B cell (primary cell): ENCODE results near the gene ADAMTS2. TPM values are rescaled to one million over a fixed set of nuclear protein-coding genes. Genes with fewer than 3 reads are reported as not detected.

Source experiments
- ATAC-seq: fragments of 200-7000 bp; cut with Tn5 transposase; one replicate; pipeline ENCODE4 v1.10.0; 2021; ENCODE audit warnings: low read depth, mild to moderate bottlenecking, moderate number of reproducible peaks, moderate library complexity
- CTCF ChIA-PET: fragments of 350-600 bp; sonication (Branson Sonifier 250); formaldehyde crosslinking; loops from one replicate; lab custom pipeline; 2021; ENCODE audit warnings: antibody characterized with exemption, inconsistent platforms; lab: Charles Lee
- POLR2A ChIA-PET: fragments of 350-600 bp; sonication (Branson Sonifier 250); formaldehyde crosslinking; loops from one replicate; lab custom pipeline; 2021; ENCODE audit warnings: antibody characterized with exemption; lab: Charles Lee
- DNase-seq: peaks from one replicate; pipeline ENCODE4 v3.0.0; 2013
- H2AFZ ChIP-seq: 2 replicates; pipeline ENCODE4 v1.6.1; 2012; ENCODE audit warnings: mild to moderate bottlenecking, low read depth, low read length; ENCODE audit not compliant: insufficient read depth, poor library complexity, severe bottlenecking
- H3K27ac ChIP-seq, 2 donors: 1 replicate in 1 of 2; 2 replicates in 1 of 2; pipeline ENCODE4 v1.5.1; 2012 to 2013; ENCODE audit warnings: low read length in 2 of 2, mild to moderate bottlenecking in 2 of 2, moderate library complexity in 1 of 2
- H3K27me3 ChIP-seq, 4 experiments: fragments of 200-600 bp in 1 of 4; sonication (generic) in 1 of 4; replicated peaks in 1 of 4; 1 replicate in 2 of 4; 2 replicates in 2 of 4; pipeline versions ENCODE4 v1.6.1 to v1.7.0; 2013 to 2016; ENCODE audit warnings: low read length in 3 of 4, mild to moderate bottlenecking in 2 of 4, mixed read lengths in 1 of 4, moderate library complexity in 1 of 4; ENCODE audit not compliant: insufficient read depth in 4 of 4, control insufficient read depth in 3 of 4; ENCODE audit errors: control extremely low read depth in 1 of 4
- H3K36me3 ChIP-seq, 2 experiments: replicated peaks in 1 of 2; 1 replicate in 1 of 2; 2 replicates in 1 of 2; pipeline versions ENCODE4 v1.6.1 to v1.7.1; 2013; ENCODE audit warnings: low read length in 1 of 2; ENCODE audit not compliant: insufficient read depth in 2 of 2, control insufficient read depth in 1 of 2; ENCODE audit errors: control extremely low read depth in 1 of 2, extremely low read depth in 1 of 2
- H3K4me1 ChIP-seq, 2 donors: fragments of 200-600 bp in 1 of 2; sonication (generic) in 1 of 2; 1 replicate in 1 of 2; 2 replicates in 1 of 2; pipeline versions ENCODE4 v1.5.1 to v1.6.1; 2013 to 2017; ENCODE audit warnings: low read length in 2 of 2; ENCODE audit not compliant: control insufficient read depth in 2 of 2, insufficient read depth in 2 of 2
- H3K4me2 ChIP-seq: replicated peaks from 2 replicates; pipeline ENCODE3; 2012; ENCODE audit warnings: mild to moderate bottlenecking, low read depth, low read length; ENCODE audit not compliant: poor library complexity, severe bottlenecking
- H3K4me3 ChIP-seq, 5 experiments: fragments of 200-600 bp in 1 of 5; sonication (generic) in 1 of 5; 1 replicate in 3 of 5; 2 replicates in 2 of 5; pipeline versions ENCODE4 v1.5.1 to v1.7.0; 2011 to 2016; ENCODE audit warnings: low read length in 4 of 5, mild to moderate bottlenecking in 4 of 5, low read depth in 2 of 5, control low read depth in 1 of 5, moderate library complexity in 1 of 5; ENCODE audit not compliant: insufficient read depth in 1 of 5; ENCODE audit errors: control extremely low read depth in 1 of 5, extremely low read depth in 1 of 5
- H3K79me2 ChIP-seq: fragments of 200-600 bp; sonication (generic); one replicate; pipeline ENCODE4 v1.6.0; 2016; ENCODE audit warnings: low read length; ENCODE audit not compliant: control insufficient read depth, insufficient read depth
- H3K9ac ChIP-seq: fragments of 200-600 bp; sonication (generic); 2 replicates; pipeline ENCODE4 v1.6.1; 2017; ENCODE audit warnings: mild to moderate bottlenecking, low read length, moderate library complexity
- H3K9me3 ChIP-seq, 3 donors: one replicate each; pipeline versions ENCODE4 v1.6.1 to v1.7.1; 2013; ENCODE audit warnings: low read length in 2 of 3; ENCODE audit not compliant: control insufficient read depth in 2 of 3, insufficient read depth in 1 of 3; ENCODE audit errors: control extremely low read depth in 1 of 3
- H4K20me1 ChIP-seq: 2 replicates; pipeline ENCODE4 v1.6.0; 2012; ENCODE audit warnings: mild to moderate bottlenecking, low read length; ENCODE audit not compliant: insufficient read depth, control insufficient read depth, poor library complexity, severe bottlenecking
- H3K27ac Mint-ChIP-seq: one replicate; pipeline ENCODE4 v1.8.0; 2021; ENCODE audit warnings: mixed read lengths
- H3K27me3 Mint-ChIP-seq: one replicate; pipeline ENCODE4 v1.8.0; 2021; ENCODE audit warnings: mixed read lengths
- H3K4me1 Mint-ChIP-seq: one replicate; pipeline ENCODE4 v1.8.0; 2021; ENCODE audit warnings: mixed read lengths
- H3K4me3 Mint-ChIP-seq: one replicate; pipeline ENCODE4 v1.8.0; 2021; ENCODE audit warnings: mixed read lengths
- H3K9me3 Mint-ChIP-seq: one replicate; pipeline ENCODE4 v1.8.0; 2022; ENCODE audit warnings: mixed read lengths; ENCODE audit not compliant: insufficient read depth
- CTCF ChIP-seq: fragments of 200-600 bp; IDR thresholded peaks from one replicate; pipeline ENCODE4 v1.8.0; 2022; ENCODE audit warnings: antibody characterized with exemption, mild to moderate bottlenecking
- EZH2 ChIP-seq: IDR thresholded peaks from 2 replicates; pipeline ENCODE4 v1.6.1; 2012; ENCODE audit warnings: borderline replicate concordance, low read depth, mild to moderate bottlenecking, moderate library complexity, low read length; ENCODE audit not compliant: insufficient read depth, poor library complexity, severe bottlenecking
- WGBS: methylation state at CpG from one replicate; pipeline ENCODE4 v1.1.5; 2013; ENCODE audit warnings: missing lambda C conversion rate; ENCODE audit not compliant: insufficient coverage; 5-methylcytosine and 5-hydroxymethylcytosine counted together
- intact Hi-C: fragments of 100-400 bp; cut with micrococcal nuclease; formaldehyde crosslinking; loops from one replicate; pipeline ENCODE4 v1.10.0; 2022
- polyA plus RNA-seq: library from polyadenylated mRNA; depleted of rRNA; stranded (reverse); fragments of >200 nt; gene quantifications from 2 replicates; pipeline ENCODE4 v1.2.3, GENCODE V29; 2012
- total RNA-seq, 2 donors: library from RNA; stranded (reverse); fragments of 120-200 nt in 1 of 2; gene quantifications; 1 replicate in 1 of 2; 2 replicates in 1 of 2; pipeline versions ENCODE4 v1.2.3 to v1.2.4, GENCODE V29; 2013 to 2022

The ADAMTS2 gene
- total and polyA plus RNA-seq, 2 donors (not counting 1 experiment from before 2014, with no cell fraction given), result not detected

DNA sequence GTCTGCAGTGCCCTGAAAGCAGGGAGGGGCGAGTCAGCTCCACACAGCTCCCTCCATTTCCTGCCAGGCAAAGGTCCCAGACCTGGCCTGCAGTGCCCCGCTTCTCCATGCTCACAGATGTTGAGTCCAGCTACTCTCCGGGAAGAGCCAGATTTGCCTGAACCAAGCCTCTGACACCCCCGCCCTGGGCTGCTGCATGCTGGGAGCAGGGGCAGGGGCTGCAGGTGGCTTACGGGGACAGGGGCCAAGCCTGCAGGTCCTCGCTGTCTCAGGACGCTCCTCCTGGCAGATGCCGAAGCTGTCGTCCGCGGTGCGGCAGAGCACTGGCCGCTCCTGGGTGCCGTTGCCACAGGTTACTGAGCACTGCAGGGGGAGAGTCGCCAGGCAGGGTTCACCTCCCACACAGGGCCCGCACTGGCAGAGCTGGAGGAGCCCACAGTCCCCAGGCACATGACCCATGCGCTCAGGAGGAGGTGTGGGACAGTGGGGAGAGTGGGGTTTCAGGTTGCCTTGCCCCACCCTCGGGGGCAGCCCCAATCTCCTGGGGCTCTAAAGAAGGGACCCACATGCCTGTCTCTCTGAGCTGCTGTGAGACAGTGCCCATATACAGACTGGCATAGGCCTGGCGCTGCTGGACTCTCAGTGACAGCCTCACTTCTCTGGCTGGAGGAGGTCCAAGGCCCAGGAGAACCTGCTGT is 222.7 kb downstream of the ADAMTS2 start:
- H3K4me1 ChIP-seq, result no peaks in the 10 kb centered on the region
- H3K4me3 ChIP-seq, result no peak overlapping the region
- no peak overlapping the region for H3K4me3 Mint-ChIP-seq
- no peaks in the 10 kb centered on the region for H3K4me1 Mint-ChIP-seq
- no peak overlapping the region for H2AFZ ChIP-seq
- H3K36me3 ChIP-seq, result no peaks in the 10 kb centered on the region
- ChIA-PET CTCF (no interaction called here), POLR2A (no interaction called here)
- H3K9me3 Mint-ChIP-seq, result no peaks in the 10 kb centered on the region
- whole genome bisulfite sequencing, result 93% methylated on average over 17 of the region's 19 CpGs
- H3K9ac ChIP-seq, result no peak overlapping the region
- H4K20me1 ChIP-seq, result no peaks in the 10 kb centered on the region
- intact Hi-C loops, result no loop called here
- peaks cover 0 to 85% (median 0%) of the 10 kb centered on the region in 3 donors for H3K9me3 ChIP-seq
- DNase-seq (no peak), ATAC-seq (no peak)
- no peak overlapping the region for H3K27ac Mint-ChIP-seq
- H3K27ac ChIP-seq, result no peak overlapping the region
- no peaks in the 10 kb centered on the region for H3K27me3 ChIP-seq
- H3K27me3 Mint-ChIP-seq, result no peaks in the 10 kb centered on the region
- H3K79me2 ChIP-seq, result no peaks in the 10 kb centered on the region
- H3K4me2 ChIP-seq, result no peak overlapping the region
- TF ChIP-seq EZH2 (no peak), CTCF (no peak)

DNA sequence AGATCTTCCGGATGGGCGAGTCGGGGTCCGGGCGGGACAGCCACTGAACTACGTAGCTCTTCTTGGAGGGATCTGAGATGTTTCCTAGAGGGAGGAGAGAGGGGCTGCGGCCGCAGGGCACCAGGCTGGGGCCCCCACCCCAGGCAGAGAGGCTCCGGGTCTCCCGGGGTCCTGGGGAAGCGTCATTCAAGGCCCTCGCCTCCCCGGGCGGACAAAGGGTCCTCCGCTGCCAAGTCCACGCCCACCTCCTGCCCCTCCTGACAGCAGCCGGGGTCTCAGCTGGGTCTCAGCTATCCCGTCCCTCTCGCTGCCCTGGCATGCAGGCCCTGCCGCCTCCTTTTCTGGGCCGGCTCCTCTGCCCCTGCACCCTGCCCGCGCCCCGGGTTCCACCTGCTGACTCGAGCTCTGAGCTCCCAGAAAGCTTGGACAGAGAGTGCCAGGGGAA is 223.6 kb downstream of the ADAMTS2 start:
- H3K9me3 ChIP-seq, result peaks cover 0 to 81% (median 0%) of the 10 kb centered on the region in 3 donors
- no peak overlapping the region for H3K9ac ChIP-seq
- ATAC-seq, result no peak
- CTCF ChIA-PET, result no interaction called here
- H3K27ac ChIP-seq, result no peak overlapping the region
- H3K79me2 ChIP-seq, result no peaks in the 10 kb centered on the region
- 94% methylated on average over 24 of the region's 25 CpGs for WGBS
- H3K9me3 Mint-ChIP-seq, result no peaks in the 10 kb centered on the region
- POLR2A ChIA-PET, result no interaction called here
- H3K4me1 Mint-ChIP-seq, result no peaks in the 10 kb centered on the region
- H4K20me1 ChIP-seq, result no peaks in the 10 kb centered on the region
- H2AFZ ChIP-seq, result no peak overlapping the region
- no peak for DNase-seq
- no peak overlapping the region for H3K4me2 ChIP-seq
- intact Hi-C loops, result no loop called here
- no peak overlapping the region for H3K4me3 ChIP-seq
- no peaks in the 10 kb centered on the region for H3K36me3 ChIP-seq
- no peak for TF ChIP-seq EZH2
- TF ChIP-seq CTCF, result no peak
- no peak overlapping the region for H3K27ac Mint-ChIP-seq
- no peaks in the 10 kb centered on the region for H3K27me3 ChIP-seq
- no peak overlapping the region for H3K4me3 Mint-ChIP-seq
- no peaks in the 10 kb centered on the region for H3K4me1 ChIP-seq
- H3K27me3 Mint-ChIP-seq, result no peaks in the 10 kb centered on the region
